Stimulated activated CD8-positive, alpha-beta memory T cell treated with anti-CD3 and anti-CD28 coated beads, Interleukin-4, amount 100 ng/mL, for 1 hour (primary cell): ENCODE data around the gene MLXIP.

ENCODE experiments used
- DNase-seq, 2 donors: peaks; one replicate each; pipeline ENCODE4 v3.0.0-alpha.2; 2020; ENCODE audit warnings: low read depth in 2 of 2, low spot score in 1 of 2

Gene MLXIP

GRCh38 chr12:122142857-122143256 is 64.3 kb downstream of the MLXIP start:
- DNase-seq: no peak

GRCh38 chr12:122144885-122145284 is 66.3 kb downstream of the MLXIP start:
- DNase-seq: no peak

- no peak for DNase-seq
These were observed 67.2 kb downstream of the MLXIP start for GRCh38 chr12:122145505-122146330.

DNA sequence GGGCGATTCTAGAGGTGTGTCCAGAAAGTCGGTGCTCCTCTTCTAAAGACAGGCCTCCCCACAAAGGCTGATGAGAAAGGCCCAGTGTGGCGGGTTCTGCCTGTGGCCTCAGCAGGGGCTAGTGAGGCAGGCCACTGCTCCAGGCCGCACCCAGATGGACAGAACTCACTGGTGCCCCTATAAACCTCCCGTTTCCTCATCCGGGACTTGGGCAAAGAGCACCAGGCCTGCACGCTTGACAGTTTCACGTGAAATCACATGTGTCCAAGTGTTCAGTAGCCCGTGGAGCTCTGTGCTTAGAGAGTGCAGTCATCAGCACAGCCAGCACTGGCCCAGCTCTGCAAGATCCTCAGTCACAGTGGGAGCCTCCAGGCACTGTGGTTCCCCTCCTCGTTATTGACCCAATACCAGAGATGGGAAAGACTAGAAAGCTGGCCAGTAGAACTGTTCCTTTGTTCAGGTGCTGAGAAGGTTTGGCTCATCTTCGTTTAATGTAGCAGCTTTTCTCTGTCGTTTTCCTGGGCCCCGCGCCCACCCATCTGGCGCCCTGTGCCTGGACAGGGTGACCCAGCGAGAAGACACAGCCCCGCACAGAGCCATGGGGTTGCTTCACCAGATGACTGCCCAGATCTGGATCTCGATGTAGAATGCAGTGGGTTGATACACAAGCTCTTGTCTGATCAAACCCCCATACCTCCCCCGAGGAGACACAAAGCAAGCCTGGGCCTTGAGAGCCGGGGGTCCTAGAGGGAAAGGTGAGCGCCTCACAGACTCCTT is 69.1 kb downstream of the MLXIP start:
- DNase-seq: no peak

GRCh38 chr12:122148657-122149056 is 70.1 kb downstream of the MLXIP start:
- DNase-seq: no peak

DNA sequence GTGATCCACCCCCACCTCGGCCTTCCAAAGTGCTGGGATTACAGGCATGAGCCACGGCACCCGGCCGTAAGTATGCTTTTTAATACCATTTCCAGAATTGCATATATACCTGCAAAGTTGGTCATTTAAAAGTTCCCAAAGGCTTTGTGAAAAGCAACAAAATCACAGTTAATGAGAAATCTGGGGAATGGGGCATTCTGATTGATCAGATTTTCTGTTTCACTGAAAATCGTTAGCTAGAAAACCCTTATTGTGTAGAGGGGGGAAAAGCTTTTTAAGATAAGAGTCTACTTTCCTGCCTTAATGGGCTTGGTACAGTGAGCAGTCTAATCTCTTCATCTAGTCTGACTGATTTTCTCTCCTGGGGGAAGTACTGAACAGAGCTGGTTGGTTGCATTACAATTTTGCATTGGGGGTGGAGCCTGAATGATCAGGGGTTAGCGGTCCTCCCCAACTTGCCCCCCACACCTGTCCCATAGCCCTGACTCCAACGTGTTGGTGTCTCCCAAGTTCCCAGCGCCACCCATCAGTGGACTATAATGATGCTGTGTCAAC is 71.6 kb downstream of the MLXIP start:
- no peak for DNase-seq

- DNase-seq: no peak
These were observed 74.2 kb downstream of the MLXIP start for GRCh38 chr12:122152754-122153153.

GRCh38 chr12:122155705-122156104 is 77.1 kb downstream of the MLXIP start:
- no peak for DNase-seq

- no peak for DNase-seq
These were observed 80.2 kb downstream of the MLXIP start for GRCh38 chr12:122158700-122159285.

DNA sequence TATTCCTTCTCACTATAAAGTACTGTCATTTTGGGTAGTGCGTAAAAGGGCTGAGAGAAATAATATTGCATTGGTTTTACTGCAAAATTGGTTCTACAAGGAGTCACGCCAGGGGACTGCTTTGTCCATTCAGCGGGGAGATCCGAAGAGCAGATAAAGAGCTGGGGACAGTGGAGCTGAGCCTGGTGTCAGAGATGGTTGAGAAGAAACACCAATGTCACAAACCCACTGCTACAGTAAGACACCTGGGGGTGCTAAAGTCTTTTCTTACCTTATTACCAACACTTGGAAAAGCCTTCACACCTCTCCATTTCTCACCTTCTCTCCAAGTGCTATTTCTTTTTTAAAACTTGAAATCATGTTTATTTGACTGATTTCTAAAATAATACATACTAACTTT is 81.3 kb downstream of the MLXIP start:
- no peak for DNase-seq

- DNase-seq: no peak
These were observed 82.2 kb downstream of the MLXIP start for GRCh38 chr12:122160761-122161160.

GRCh38 chr12:122161682-122162081 is 83.1 kb downstream of the MLXIP start:
- DNase-seq: no peak

GRCh38 chr12:122162976-122163375 is 84.4 kb downstream of the MLXIP start:
- DNase-seq: no peak

DNA sequence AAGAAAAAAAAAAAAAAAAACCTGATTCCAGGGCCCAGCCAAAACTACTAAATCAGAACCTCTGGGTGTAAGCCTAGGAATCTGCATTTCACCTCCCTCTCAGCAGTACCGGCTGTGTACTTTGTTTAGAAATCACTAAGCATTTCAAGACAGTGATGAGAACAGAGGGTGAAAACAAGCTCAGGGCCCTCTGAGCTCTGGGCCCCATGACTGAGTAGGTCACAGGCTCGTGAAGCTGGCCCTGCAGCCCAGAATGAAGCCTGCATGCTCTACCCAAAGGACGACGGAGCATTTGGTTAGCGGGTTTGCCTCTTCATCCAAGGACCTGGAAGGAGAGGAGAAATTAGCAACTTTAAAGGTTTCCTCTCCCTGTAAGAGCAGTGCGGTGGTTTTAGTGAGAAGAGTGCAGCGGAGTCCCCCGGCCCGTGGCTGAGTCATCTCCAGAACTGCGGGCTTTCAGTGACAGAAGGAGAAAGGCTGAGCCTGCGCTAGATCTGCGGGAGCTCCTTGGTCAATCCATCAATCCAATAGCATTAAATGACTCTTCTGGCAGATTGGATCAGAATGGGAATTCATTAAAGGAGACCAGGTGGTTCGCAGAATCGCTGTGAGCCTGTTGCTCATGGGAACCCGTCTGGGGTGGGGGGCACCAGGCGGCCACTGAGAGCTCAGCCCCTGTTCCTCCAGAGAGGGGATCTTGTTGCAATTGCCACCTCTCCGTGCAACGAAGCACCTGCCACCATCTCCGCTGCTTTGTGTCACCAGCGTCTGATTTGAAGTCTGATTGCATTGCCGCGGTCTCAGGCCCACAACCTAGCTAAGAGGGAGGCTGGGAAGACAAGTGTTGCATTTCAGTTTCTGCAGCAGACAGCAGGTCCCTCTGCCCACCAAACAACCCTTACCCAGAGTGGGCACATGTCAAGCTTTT is 88.1 kb downstream of the MLXIP start:
- DNase-seq: no peak

DNA sequence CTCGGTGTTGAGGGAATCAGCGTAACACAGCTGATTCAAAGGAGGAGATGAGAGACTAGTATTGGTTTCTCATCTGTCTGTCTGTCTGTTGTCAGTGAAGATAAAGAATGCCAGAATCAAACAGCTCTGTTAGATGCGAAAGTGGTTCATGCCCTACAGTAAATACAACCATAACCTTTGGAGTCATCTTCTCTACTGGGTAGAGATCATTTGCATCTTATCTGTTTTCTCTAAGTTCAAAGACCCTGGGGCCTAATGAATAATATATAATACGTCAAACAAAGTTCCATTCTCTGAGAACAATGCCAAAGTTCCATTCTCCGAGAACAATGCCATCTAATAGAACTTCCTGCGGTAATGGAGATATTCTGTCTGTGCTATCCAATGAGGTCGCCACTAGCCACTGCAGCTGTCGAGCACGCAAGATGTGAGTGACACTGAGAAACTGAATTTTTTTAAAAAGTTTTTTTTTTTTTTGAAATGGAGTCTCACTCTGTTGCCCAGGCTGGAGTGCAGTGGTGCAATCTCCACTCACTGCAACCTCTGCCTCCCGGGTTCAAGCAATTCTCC is 88.9 kb downstream of the MLXIP start:
- DNase-seq: no peak

DNA sequence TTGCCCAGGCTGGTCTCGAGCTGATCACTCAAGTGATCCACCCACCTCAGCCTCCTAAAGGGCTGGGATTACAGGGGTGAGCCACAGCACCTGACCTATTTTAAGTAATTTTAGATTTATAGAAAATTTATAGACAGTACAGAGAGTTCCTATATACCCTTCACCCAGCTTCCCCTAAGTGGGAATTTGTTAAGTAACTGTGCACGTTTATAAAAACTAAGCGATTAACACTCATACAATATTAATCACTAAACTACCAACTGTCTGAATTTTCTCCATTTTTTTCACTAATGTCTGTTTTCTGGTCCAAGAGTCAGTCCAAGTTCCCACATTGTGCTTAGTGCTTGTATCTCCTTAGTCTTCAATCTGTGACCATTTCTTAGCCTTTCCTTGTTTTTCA is 89.9 kb downstream of the MLXIP start:
- DNase-seq: no peak

GRCh38 chr12:122171399-122171798 is 92.8 kb downstream of the MLXIP start:
- no peak for DNase-seq

DNA sequence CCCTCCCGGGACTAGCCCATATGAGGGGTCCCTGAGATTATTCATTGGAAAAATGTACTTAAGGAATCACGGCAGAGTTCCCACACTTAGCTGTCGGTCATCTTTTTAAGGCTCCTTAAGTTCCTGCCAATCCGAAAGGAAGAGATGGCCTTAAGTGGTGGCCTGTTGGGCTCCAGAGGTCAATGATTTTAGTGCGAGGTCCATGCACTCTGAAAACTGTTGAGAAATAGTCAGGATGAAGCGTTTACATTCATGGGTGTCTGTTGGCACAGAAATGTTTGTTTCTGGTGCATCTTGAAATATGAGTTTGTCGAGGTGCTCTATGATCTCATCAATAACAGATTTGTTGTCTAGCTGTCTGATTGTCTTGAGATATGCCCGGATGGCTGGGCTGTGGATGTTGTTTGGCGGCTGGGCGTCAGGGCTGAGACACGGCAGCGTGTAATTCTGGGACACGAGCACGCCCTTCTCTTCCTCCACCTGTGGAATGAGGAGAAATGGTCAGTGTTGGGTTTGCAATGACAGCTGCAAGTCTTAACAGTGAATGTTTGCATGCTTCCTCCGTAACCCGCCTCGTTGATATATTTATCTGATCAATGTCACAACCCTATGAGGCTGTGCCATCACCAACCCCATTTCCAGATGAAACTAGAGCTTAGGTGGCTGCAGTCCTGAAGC is 93.8 kb downstream of the MLXIP start:
- DNase-seq: no peak

DNA sequence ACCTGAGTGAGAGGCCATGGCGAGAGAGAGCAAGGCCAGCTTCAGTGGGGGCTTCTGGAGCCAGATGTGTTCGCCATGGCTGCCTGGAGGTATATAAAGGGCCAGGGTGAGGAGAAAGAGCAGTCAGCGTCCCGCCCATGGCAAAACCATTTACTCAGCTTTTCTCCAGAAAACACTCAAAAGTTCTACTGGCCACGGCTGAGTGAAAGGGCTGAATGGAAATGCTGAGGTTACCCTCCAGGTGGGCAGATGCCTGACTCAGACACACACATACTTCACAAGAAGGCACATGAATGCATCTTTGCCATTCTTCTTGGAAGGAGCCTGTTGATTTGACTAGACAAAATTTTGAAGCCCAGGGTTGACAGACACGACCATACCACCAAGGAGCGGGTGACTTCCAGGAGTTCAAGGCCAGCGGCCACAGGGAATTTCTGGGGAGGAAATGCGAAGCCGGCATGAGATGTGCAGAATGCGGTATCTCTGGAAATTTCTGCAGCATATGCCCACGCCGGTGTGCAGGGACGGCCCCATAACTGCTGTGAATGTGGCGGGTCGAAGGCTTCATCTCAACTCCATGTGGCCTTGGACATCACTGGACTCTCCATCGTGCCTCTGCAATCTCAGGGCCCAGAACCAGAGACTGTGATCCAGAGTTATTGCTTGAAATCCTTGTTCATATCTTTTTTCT is 95.7 kb downstream of the MLXIP start, which contains the start of gene IL31:
Gene IL31 (minus strand): TSS at position 67 of the 691 bp plus-strand sequence. CDS start 49 bp downstream, at position 18.
- DNase-seq: no peak
